DND-41 (cell line): ENCODE data around the gene ZNF22.
A peak's percentile ranks its signal among the peaks of the same experiment; 100 is the strongest.

Source experiments
- ATAC-seq: fragments of 200-7000 bp; cut with Tn5 transposase; 3 replicates; pipeline ENCODE4 v1.9.1; 2021; ENCODE audit warnings: low read depth; ENCODE audit not compliant: insufficient read depth
- DNase-seq: peaks from one replicate; pipeline ENCODE4 v3.0.0-alpha.2; 2020
- H2AFZ ChIP-seq: 2 replicates; pipeline ENCODE4 v1.6.0; 2012; ENCODE audit warnings: low read depth, low read length
- H3K27ac ChIP-seq: 2 replicates; pipeline ENCODE4 v1.5.1; 2012; ENCODE audit warnings: low read length, inconsistent platforms
- H3K27me3 ChIP-seq: fragments of 200-600 bp; sonication (generic); 2 replicates; pipeline ENCODE4 v1.6.0; 2012; ENCODE audit warnings: low read length, mild to moderate bottlenecking, inconsistent platforms; ENCODE audit not compliant: insufficient read depth, poor library complexity
- H3K36me3 ChIP-seq: 2 replicates; pipeline ENCODE4 v1.5.1; 2012; ENCODE audit warnings: low read length, inconsistent platforms; ENCODE audit not compliant: insufficient read depth
- H3K4me1 ChIP-seq: 2 replicates; pipeline ENCODE4 v1.5.1; 2012; ENCODE audit warnings: mild to moderate bottlenecking, low read length; ENCODE audit not compliant: insufficient read depth
- H3K4me2 ChIP-seq: 2 replicates; pipeline ENCODE4 v1.6.0; 2012; ENCODE audit warnings: mild to moderate bottlenecking, moderate library complexity, low read length, inconsistent platforms; ENCODE audit not compliant: insufficient read depth
- H3K4me3 ChIP-seq, 2 experiments: fragments of 200-600 bp in 1 of 2; shearing (Covaris generic) in 1 of 2; 2 replicates each; pipeline ENCODE4 v1.5.1; 2012 to 2016; ENCODE audit warnings: inconsistent platforms in 2 of 2, low read length in 2 of 2, mild to moderate bottlenecking in 2 of 2, low read depth in 1 of 2, moderate library complexity in 1 of 2
- H3K79me2 ChIP-seq: 2 replicates; pipeline ENCODE4 v1.6.0; 2012; ENCODE audit warnings: low read length, inconsistent platforms; ENCODE audit not compliant: insufficient read depth
- H3K9ac ChIP-seq: 2 replicates; pipeline ENCODE4 v1.6.0; 2012; ENCODE audit warnings: low read depth, mild to moderate bottlenecking, inconsistent platforms, low read length, moderate library complexity
- H3K9me3 ChIP-seq: 2 replicates; pipeline ENCODE4 v1.5.1; 2012; ENCODE audit warnings: low read length, moderate library complexity, mild to moderate bottlenecking, inconsistent platforms; ENCODE audit not compliant: insufficient read depth, severe bottlenecking
- H4K20me1 ChIP-seq: 2 replicates; pipeline ENCODE4 v1.6.0; 2012; ENCODE audit warnings: low read length; ENCODE audit not compliant: insufficient read depth
- EZH2 ChIP-seq: IDR thresholded peaks from 3 replicates; pipeline ENCODE4 v1.6.1; 2012; ENCODE audit warnings: borderline replicate concordance, low read depth, mild to moderate bottlenecking, moderate library complexity, low read length, inconsistent platforms; ENCODE audit not compliant: severe bottlenecking
- TF ChIP-seq, protein P1 (sequence below): IDR thresholded peaks from 2 replicates; pipeline ENCODE4 v1.5.1; 2012; ENCODE audit warnings: borderline replicate concordance, low read length, moderate library complexity, mild to moderate bottlenecking; ENCODE audit not compliant: poor library complexity, severe bottlenecking; ENCODE audit errors: extremely low read depth

The ZNF22 gene

DNA sequence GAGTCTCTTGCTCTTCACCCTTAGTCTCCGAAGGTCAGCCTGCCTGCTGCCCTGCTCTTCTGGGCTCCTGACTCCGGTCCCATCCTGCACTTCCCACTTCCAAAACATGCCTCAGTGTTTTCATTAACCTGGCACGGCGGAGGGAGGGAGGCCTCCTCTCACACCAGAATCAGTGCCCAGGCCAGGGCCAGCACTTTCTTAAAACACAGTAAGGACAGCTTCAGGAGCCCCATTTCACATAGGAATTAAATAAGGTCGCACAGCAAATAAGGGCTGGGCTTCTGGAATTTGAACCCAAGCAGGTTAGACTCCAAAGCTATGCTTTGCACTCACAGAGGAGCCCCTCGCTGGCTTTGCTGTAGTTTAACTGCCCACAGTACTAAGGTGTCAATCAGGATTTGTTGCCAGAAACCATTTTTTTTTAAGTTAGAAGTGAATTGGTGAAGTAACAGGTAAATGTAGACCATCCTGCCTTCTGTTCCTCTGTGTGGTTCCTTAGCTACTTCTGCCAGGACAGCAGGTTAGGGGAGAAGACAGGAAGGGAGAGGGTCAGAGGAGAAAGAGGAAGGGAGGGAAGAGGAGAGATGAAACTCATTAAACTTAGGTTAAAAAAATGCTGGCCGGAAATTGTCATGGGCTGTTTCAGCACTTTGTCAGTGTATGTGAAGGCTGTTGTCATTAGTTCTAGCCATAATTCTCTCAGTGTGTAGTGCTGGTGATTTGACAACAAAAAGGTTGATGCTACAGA lies 40.1 kb upstream of the ZNF22 start:
- Histone ChIP-seq H3K27me3 (no peaks in the 10 kb centered on the region), H3K9me3 (no peaks in the 10 kb centered on the region), H2AFZ (no peak overlapping the region), H3K27ac (no peak overlapping the region), H3K79me2 (peaks cover 10% of the 10 kb centered on the region; the same call in 1 of the 2 replicates), H3K9ac (no peak overlapping the region; the same call in 1 of the 2 replicates), H4K20me1 (no peaks in the 10 kb centered on the region), H3K4me1 (peaks cover 31% of the 10 kb centered on the region), H3K4me3 (no peak overlapping the region), H3K4me2 (peak overlapping the region; percentile 86; the same call in 1 of the 2 replicates), H3K36me3 (peaks cover 4% of the 10 kb centered on the region; the same call in 1 of the 2 replicates)
- no peak for ATAC-seq
- DNase-seq = no peak
- TF ChIP-seq, protein P1, sequence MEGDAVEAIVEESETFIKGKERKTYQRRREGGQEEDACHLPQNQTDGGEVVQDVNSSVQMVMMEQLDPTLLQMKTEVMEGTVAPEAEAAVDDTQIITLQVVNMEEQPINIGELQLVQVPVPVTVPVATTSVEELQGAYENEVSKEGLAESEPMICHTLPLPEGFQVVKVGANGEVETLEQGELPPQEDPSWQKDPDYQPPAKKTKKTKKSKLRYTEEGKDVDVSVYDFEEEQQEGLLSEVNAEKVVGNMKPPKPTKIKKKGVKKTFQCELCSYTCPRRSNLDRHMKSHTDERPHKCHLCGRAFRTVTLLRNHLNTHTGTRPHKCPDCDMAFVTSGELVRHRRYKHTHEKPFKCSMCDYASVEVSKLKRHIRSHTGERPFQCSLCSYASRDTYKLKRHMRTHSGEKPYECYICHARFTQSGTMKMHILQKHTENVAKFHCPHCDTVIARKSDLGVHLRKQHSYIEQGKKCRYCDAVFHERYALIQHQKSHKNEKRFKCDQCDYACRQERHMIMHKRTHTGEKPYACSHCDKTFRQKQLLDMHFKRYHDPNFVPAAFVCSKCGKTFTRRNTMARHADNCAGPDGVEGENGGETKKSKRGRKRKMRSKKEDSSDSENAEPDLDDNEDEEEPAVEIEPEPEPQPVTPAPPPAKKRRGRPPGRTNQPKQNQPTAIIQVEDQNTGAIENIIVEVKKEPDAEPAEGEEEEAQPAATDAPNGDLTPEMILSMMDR = no peak
- TF ChIP-seq EZH2 = no peak

DNA sequence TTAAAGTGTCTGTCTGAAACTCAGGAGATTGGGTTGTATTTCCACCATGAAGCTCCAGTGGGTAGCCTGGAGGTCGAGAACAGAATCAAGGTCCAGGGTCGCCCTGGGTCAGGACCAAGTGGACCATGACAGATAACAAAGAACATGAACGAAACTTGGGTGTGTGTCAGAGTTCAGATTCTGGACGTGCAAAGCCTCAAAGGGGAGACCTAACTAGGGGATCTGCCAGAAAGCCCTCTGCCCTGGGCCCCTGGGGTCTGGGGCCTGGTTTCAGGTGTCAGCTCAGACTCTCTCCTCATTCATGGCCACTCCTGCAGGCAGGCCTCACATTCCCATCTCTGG lies 39.5 kb upstream of the ZNF22 start:
- TF ChIP-seq, protein P1 = no peak
- no peak for TF ChIP-seq EZH2
- Histone ChIP-seq H4K20me1 (no peaks in the 10 kb centered on the region), H2AFZ (no peak overlapping the region), H3K4me1 (peaks cover 31% of the 10 kb centered on the region), H3K36me3 (peaks cover 4% of the 10 kb centered on the region; the same call in 1 of the 2 replicates), H3K9ac (no peak overlapping the region), H3K4me2 (no peak overlapping the region), H3K27ac (no peak overlapping the region), H3K9me3 (no peaks in the 10 kb centered on the region), H3K79me2 (peaks cover 10% of the 10 kb centered on the region; the same call in 1 of the 2 replicates), H3K4me3 (no peak overlapping the region), H3K27me3 (no peaks in the 10 kb centered on the region)
- no peak for ATAC-seq
- DNase-seq = no peak

DNA sequence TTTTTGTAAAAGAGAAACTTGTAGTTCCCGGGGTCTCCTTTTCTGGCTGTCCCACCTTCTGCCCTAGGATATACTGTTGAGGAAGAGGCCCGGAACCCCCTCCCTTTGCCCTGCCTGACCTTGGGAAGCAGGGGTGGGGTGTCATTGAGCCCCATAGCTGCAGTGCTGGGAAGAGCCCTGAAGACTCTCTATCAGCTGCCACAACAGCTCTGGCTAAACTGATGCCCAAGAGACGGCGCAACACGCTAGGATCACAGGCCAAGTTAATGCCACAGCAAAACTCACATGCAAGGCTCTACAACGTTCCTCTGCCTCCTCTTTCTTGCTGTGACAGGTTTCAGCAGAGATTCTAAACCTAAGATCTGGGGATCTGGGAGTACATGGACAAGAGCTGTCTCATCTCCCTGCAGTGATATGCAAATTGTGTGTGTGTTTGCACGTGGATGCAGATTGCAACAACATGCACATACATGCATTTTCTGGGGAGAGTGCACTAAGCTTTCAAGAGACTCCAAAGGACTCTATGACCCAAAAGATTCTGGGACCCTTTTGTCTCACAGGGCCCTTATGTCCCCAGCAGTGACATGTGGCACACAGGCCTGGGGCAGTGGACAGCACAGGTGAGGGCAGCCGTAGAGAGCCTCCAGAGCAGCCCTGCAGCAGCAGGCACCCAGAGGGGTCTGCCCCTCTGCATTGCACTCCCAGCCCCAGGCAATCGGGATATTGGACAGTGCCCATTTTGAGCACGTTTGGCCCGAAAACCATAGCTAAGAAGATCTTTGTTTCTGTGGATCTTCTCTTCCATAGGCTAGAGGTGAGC lies 38.6 kb upstream of the ZNF22 start:
- Histone ChIP-seq H3K79me2 (peaks cover 10% of the 10 kb centered on the region; the same call in 1 of the 2 replicates), H2AFZ (no peak overlapping the region), H3K4me1 (peaks cover 31% of the 10 kb centered on the region), H3K27me3 (no peaks in the 10 kb centered on the region), H3K4me3 (no peak overlapping the region), H4K20me1 (no peaks in the 10 kb centered on the region), H3K4me2 (no peak overlapping the region), H3K9ac (no peak overlapping the region), H3K27ac (no peak overlapping the region), H3K36me3 (no peaks in the 10 kb centered on the region), H3K9me3 (no peaks in the 10 kb centered on the region)
- TF ChIP-seq EZH2 = no peak
- TF ChIP-seq, protein P1 = no peak
- no peak for DNase-seq
- no peak for ATAC-seq
